ENCODE data around the gene PPP1R37.
A peak's percentile ranks its signal among the peaks of the same experiment; 100 is the strongest.

The PPP1R37 gene

GRCh38 chr19:45115809-45116615 lies 23.0 kb downstream of the PPP1R37 start:
- DNase-seq, result peak; percentile 93

- peak; percentile 58 for DNase-seq
These were observed 24.2 kb downstream of the PPP1R37 start for GRCh38 chr19:45117167-45117594.

- DNase-seq, result no peak
These were observed 24.7 kb downstream of the PPP1R37 start for GRCh38 chr19:45117671-45118070.

- no peak for DNase-seq
These were observed 25.1 kb downstream of the PPP1R37 start for GRCh38 chr19:45118106-45118505.

GRCh38 chr19:45118591-45119355 lies 25.8 kb downstream of the PPP1R37 start:
- DNase-seq, result peak; percentile 66

GRCh38 chr19:45119582-45119981 lies 26.6 kb downstream of the PPP1R37 start:
- no peak for DNase-seq

GRCh38 chr19:45121827-45122345 lies 28.9 kb downstream of the PPP1R37 start:
- no peak for DNase-seq

GRCh38 chr19:45122832-45123231 lies 29.9 kb downstream of the PPP1R37 start:
- DNase-seq, result no peak

GRCh38 chr19:45123440-45123850 lies 30.5 kb downstream of the PPP1R37 start:
- no peak for DNase-seq

- no peak for DNase-seq
These were observed 31.0 kb downstream of the PPP1R37 start for GRCh38 chr19:45124021-45124420.

- DNase-seq, result no peak
These were observed 32.4 kb downstream of the PPP1R37 start for GRCh38 chr19:45125360-45125759.

- no peak for DNase-seq
These were observed 33.1 kb downstream of the PPP1R37 start for GRCh38 chr19:45125975-45126493.

- DNase-seq, result no peak
These were observed 33.7 kb downstream of the PPP1R37 start for GRCh38 chr19:45126654-45127053.

GRCh38 chr19:45128146-45128545 lies 35.2 kb downstream of the PPP1R37 start:
- DNase-seq, result no peak

- DNase-seq, result no peak
These were observed 35.8 kb downstream of the PPP1R37 start for GRCh38 chr19:45128806-45129205.

GRCh38 chr19:45130236-45130635 lies 37.3 kb downstream of the PPP1R37 start:
- no peak for DNase-seq

- DNase-seq, result peak; percentile 95
These were observed 38.1 kb downstream of the PPP1R37 start for GRCh38 chr19:45130888-45131615.

GRCh38 chr19:45133661-45134060 lies 40.7 kb downstream of the PPP1R37 start:
- no peak for DNase-seq

- no peak for DNase-seq
These were observed 42.4 kb downstream of the PPP1R37 start for GRCh38 chr19:45135176-45135885.

- no peak for DNase-seq
These were observed 43.7 kb downstream of the PPP1R37 start for GRCh38 chr19:45136507-45137178.

- no peak for DNase-seq
These were observed 44.3 kb downstream of the PPP1R37 start for GRCh38 chr19:45137179-45137761.
